HG03025 (cell line): Measurements from ENCODE around the gene SPDEF.

ENCODE experiments used
- ATAC-seq: cut with Tn5 transposase; IDR thresholded peaks from one replicate; pipeline ENCODE4 v1.9.1; 2021; ENCODE audit warnings: mild to moderate bottlenecking, moderate library complexity; ENCODE audit not compliant: unreplicated experiment, low FRiP score

Gene SPDEF

GRCh38 chr6:34584694-34585093, 28.6 kb upstream of the SPDEF start:
- ATAC-seq, result no peak

GRCh38 chr6:34583861-34584604, 27.9 kb upstream of the SPDEF start:
- no peak for ATAC-seq

GRCh38 chr6:34583461-34583860, 27.3 kb upstream of the SPDEF start:
- ATAC-seq, result no peak

- ATAC-seq, result no peak
Measured at GRCh38 chr6:34581561-34581920, 25.4 kb upstream of the SPDEF start.

GRCh38 chr6:34580707-34581560, 24.8 kb upstream of the SPDEF start:
- no peak for ATAC-seq

- ATAC-seq, result no peak
Measured at GRCh38 chr6:34578445-34579262, 22.5 kb upstream of the SPDEF start.

GRCh38 chr6:34576286-34576955, 20.3 kb upstream of the SPDEF start:
- no peak for ATAC-seq

GRCh38 chr6:34575326-34575725, 19.2 kb upstream of the SPDEF start:
- ATAC-seq, result no peak

GRCh38 chr6:34574647-34575293, 18.6 kb upstream of the SPDEF start:
- no peak for ATAC-seq

GRCh38 chr6:34573567-34574183, 17.5 kb upstream of the SPDEF start:
- no peak for ATAC-seq

- no peak for ATAC-seq
Measured at GRCh38 chr6:34572585-34572984, 16.5 kb upstream of the SPDEF start.

GRCh38 chr6:34572021-34572420, 15.9 kb upstream of the SPDEF start:
- ATAC-seq, result no peak

- ATAC-seq, result no peak
Measured at GRCh38 chr6:34571388-34571787, 15.3 kb upstream of the SPDEF start.

- no peak for ATAC-seq
Measured at GRCh38 chr6:34570066-34570833, 14.1 kb upstream of the SPDEF start.

GRCh38 chr6:34569361-34569973, 13.3 kb upstream of the SPDEF start:
- ATAC-seq, result no peak

- no peak for ATAC-seq
Measured at GRCh38 chr6:34568341-34569201, 12.4 kb upstream of the SPDEF start.

GRCh38 chr6:34566830-34567546, 10.9 kb upstream of the SPDEF start:
- ATAC-seq, result no peak
